Measurements from ENCODE around the gene HNRNPH3. TPM values are rescaled to one million over a fixed set of nuclear protein-coding genes. Genes with fewer than 3 reads are reported as not detected.

The HNRNPH3 gene
- total RNA-seq, 1 donor from 2014 or later, result 117 TPM

DNA sequence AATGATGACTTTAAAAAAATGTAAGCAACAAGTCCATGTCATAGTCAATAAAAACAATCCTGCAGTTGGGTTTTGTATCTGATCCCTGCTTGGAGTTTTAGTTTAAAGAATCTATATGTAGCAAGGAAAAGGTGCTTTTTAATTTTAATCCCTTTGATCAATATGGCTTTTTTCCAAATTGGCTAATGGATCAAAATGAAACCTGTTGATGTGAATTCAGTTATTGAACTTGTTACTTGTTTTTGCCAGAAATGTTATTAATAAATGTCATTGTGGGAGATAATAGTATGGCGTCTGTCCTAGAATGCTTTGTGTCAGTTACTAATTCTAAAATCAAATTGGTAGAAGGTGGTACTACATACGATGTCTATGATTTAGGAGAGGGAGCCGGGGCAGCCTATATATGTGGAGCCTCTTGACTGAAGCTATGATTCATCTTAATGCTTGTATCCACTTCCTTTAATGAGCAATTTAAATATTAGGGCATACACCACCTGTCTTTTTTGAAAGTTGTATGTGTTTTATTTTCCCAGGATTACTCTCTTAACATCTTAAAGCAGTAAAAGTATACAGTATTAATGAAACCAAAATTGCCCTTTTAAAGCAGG lies 11.1 kb downstream of the HNRNPH3 start:
- H3K4me3 ChIP-seq, result no peak overlapping the region
- DNase-seq (no peak), ATAC-seq (no peak)
- H3K36me3 ChIP-seq, result peaks cover 99% of the 10 kb centered on the region
- H3K27me3 ChIP-seq (ENCODE audit: low read depth), result no peaks in the 10 kb centered on the region
- H3K9me3 ChIP-seq, result no peaks in the 10 kb centered on the region
- intact Hi-C loops (cut with DNase I), result no loop called here
- TF ChIP-seq CTCF (IDR thresholded peaks at IDR 0.05), result no peak
- H3K4me1 ChIP-seq, result peaks cover 6% of the 10 kb centered on the region
- H3K27ac ChIP-seq, result no peak overlapping the region

GRCh38 chr10:68345621-68346020 lies 13.8 kb downstream of the HNRNPH3 start:
- Histone ChIP-seq H3K9me3 (no peaks in the 10 kb centered on the region), H3K4me1 (no peaks in the 10 kb centered on the region), H3K4me3 (no peak overlapping the region), H3K27me3 (ENCODE audit: low read depth) (no peaks in the 10 kb centered on the region), H3K27ac (no peak overlapping the region), H3K36me3 (peaks cover 80% of the 10 kb centered on the region)
- DNase-seq (no peak), ATAC-seq (no peak)
- TF ChIP-seq CTCF (IDR thresholded peaks at IDR 0.05), result no peak
- intact Hi-C loops (cut with DNase I), result no loop called here

DNA sequence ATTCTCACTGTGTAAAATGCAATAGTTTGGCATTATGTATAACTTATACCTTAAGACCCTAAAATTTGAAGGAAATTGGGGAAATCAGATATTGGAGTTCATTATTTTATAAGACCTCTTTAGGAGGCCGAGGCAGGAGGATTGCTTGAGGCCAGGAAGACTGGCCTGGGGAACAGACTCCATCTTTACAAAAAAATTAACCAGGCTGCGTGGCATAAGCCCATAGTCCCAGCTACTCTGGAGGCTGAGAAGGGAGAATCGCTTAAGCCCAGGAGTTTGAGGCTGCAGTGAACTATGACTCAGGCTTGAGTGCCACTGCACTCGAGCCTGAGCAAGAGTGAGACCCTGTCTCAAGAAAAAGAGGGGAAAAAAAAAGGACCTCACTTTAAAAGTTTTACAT lies 14.9 kb downstream of the HNRNPH3 start:
- no peak for DNase-seq
- Histone ChIP-seq H3K4me3 (no peak overlapping the region), H3K36me3 (peaks cover 80% of the 10 kb centered on the region), H3K27ac (no peak overlapping the region), H3K27me3 (ENCODE audit: low read depth) (no peaks in the 10 kb centered on the region), H3K4me1 (no peaks in the 10 kb centered on the region), H3K9me3 (no peaks in the 10 kb centered on the region)
- no peak for ATAC-seq
- no peak for TF ChIP-seq CTCF (IDR thresholded peaks at IDR 0.05)
- intact Hi-C loops (cut with DNase I), result no loop called here

- Histone ChIP-seq H3K4me1 (no peaks in the 10 kb centered on the region), H3K27ac (no peak overlapping the region), H3K4me3 (no peak overlapping the region), H3K9me3 (no peaks in the 10 kb centered on the region), H3K27me3 (ENCODE audit: low read depth) (no peaks in the 10 kb centered on the region), H3K36me3 (peaks cover 80% of the 10 kb centered on the region)
- ATAC-seq, result peak; percentile 61 to 70
- intact Hi-C loops (cut with DNase I), result no loop called here
- DNase-seq, result no peak
- TF ChIP-seq CTCF (IDR thresholded peaks at IDR 0.05), result peak; percentile 68
Measured at GRCh38 chr10:68348265-68348741, 16.4 kb downstream of the HNRNPH3 start.

- Histone ChIP-seq H3K9me3 (no peaks in the 10 kb centered on the region), H3K27ac (no peak overlapping the region), H3K4me1 (no peaks in the 10 kb centered on the region), H3K27me3 (ENCODE audit: low read depth) (no peaks in the 10 kb centered on the region), H3K4me3 (no peak overlapping the region), H3K36me3 (peaks cover 70% of the 10 kb centered on the region)
- intact Hi-C loops (cut with DNase I), result no loop called here
- ATAC-seq (no peak), DNase-seq (no peak)
- TF ChIP-seq CTCF (IDR thresholded peaks at IDR 0.05), result no peak
Measured at GRCh38 chr10:68353537-68353936, 21.7 kb downstream of the HNRNPH3 start.
